ENCODE data around the gene CDK5RAP1. TPM values are rescaled to one million over a fixed set of nuclear protein-coding genes. Genes with fewer than 3 reads are reported as not detected.

Gene CDK5RAP1
- total RNA-seq, 4 donors from 2014 or later, result 26.6 to 41.8 (median 37.8) TPM

GRCh38 chr20:33309631-33310030 is 91.7 kb downstream of the CDK5RAP1 start:
- TF ChIP-seq CTCF (IDR thresholded peaks at IDR 0.05), result no peak
- TF ChIP-seq POLR2A (IDR thresholded peaks at IDR 0.05), result no peak
- H3K27me3 ChIP-seq, result no peaks in the 10 kb centered on the region
- no peaks in the 10 kb centered on the region for H3K4me1 ChIP-seq
- 36 to 78% methylated on average over 2 of the region's 2 CpGs for WGBS, 2 donors
- no peaks in the 10 kb centered on the region for H3K36me3 ChIP-seq
- intact Hi-C loops (cut with DNase I), result no loop called here
- no peak overlapping the region for H3K27ac ChIP-seq
- no peak overlapping the region for H3K4me3 ChIP-seq (replicated peaks in 1 of 3)
- DNase-seq, result no peak
- no peaks in the 10 kb centered on the region for H3K9me3 ChIP-seq

Other genes with a start within 250 kb of the CDK5RAP1 start
- not detected for gene BPIFA2, start 233.4 kb downstream of the CDK5RAP1 start, total RNA-seq
- gene BPIFA3, start 184.2 kb downstream of the CDK5RAP1 start, total RNA-seq, result not detected
- gene BPIFA1, start 165.5 kb downstream of the CDK5RAP1 start, total RNA-seq, result not detected
- gene BPIFB1, start 118.3 kb downstream of the CDK5RAP1 start, total RNA-seq, result not detected
- gene SNTA1, start 42.2 kb upstream of the CDK5RAP1 start, total RNA-seq, result 100 to 1,000 TPM; 193 to 291 (median 248) TPM
- 10 to 100 TPM; 29.7 to 57.3 (median 35.8) TPM for gene CBFA2T2, start 88.6 kb upstream of the CDK5RAP1 start, total RNA-seq

Measured in thyroid gland (tissue), 4 donors.